HepG2 (cell line): Measurements from ENCODE around the gene KATNA1. TPM values are rescaled to one million over a fixed set of nuclear protein-coding genes. Genes with fewer than 3 reads are reported as not detected.
A peak's percentile ranks its signal among the peaks of the same experiment; 100 is the strongest.

Experiments
- ARNTL ChIP-seq: sonication (generic); formaldehyde crosslinking; IDR thresholded peaks from 2 replicates; pipeline ENCODE4 v1.4.0; 2020; ENCODE audit warnings: mild to moderate bottlenecking, missing genetic modification reagents
- BATF2 ChIP-seq: sonication (generic); formaldehyde crosslinking; IDR thresholded peaks from 2 replicates; pipeline ENCODE4 v1.8.0; 2022; ENCODE audit warnings: mild to moderate bottlenecking, missing genetic modification reagents, moderate library complexity
- CHCHD3 ChIP-seq: sonication (generic); formaldehyde crosslinking; IDR thresholded peaks from 2 replicates; pipeline ENCODE4 v1.8.0; 2022; ENCODE audit warnings: mild to moderate bottlenecking, missing genetic modification reagents, moderate library complexity
- FLYWCH1 ChIP-seq: sonication (generic); formaldehyde crosslinking; IDR thresholded peaks from 2 replicates; pipeline ENCODE4 v1.8.1; 2023; ENCODE audit warnings: mild to moderate bottlenecking, missing genetic modification reagents
- HMGXB4 ChIP-seq, 2 experiments: sonication (generic) in 1 of 2; formaldehyde crosslinking in 1 of 2; IDR thresholded peaks; 2 replicates each; pipeline versions ENCODE4 v1.4.0 to v1.6.1; 2018 to 2020; ENCODE audit warnings: missing genetic modification reagents in 2 of 2, borderline replicate concordance in 1 of 2, low read depth in 1 of 2, mild to moderate bottlenecking in 1 of 2, missing biosample characterization in 1 of 2
- MAX ChIP-seq: IDR thresholded peaks from 2 replicates; pipeline ENCODE4 v1.6.1; 2012; ENCODE audit warnings: inconsistent platforms
- MTERF4 ChIP-seq: sonication (generic); formaldehyde crosslinking; IDR thresholded peaks from 2 replicates; pipeline ENCODE4 v1.8.0; 2023; ENCODE audit warnings: mild to moderate bottlenecking, missing genetic modification reagents
- NFAT5 ChIP-seq: sonication (generic); formaldehyde crosslinking; IDR thresholded peaks from 2 replicates; pipeline ENCODE4 v1.4.0; 2020; ENCODE audit warnings: missing genetic modification reagents
- RFX1 ChIP-seq: fragments of 450-650 bp; IDR thresholded peaks from 2 replicates; pipeline ENCODE4 v1.6.1; 2017
- SIN3B ChIP-seq: fragments of 150-350 bp; IDR thresholded peaks from 2 replicates; pipeline ENCODE4 v1.6.1; 2014; ENCODE audit warnings: low read length
- ZNF12 ChIP-seq: sonication (generic); formaldehyde crosslinking; IDR thresholded peaks from 2 replicates; pipeline ENCODE4 v1.5.0; 2020; ENCODE audit warnings: missing genetic modification reagents
- ZNF138 ChIP-seq: sonication (generic); formaldehyde crosslinking; IDR thresholded peaks from 2 replicates; pipeline ENCODE4 v1.5.0; 2020; ENCODE audit warnings: mild to moderate bottlenecking, low read depth, missing genetic modification reagents
- ZNF232 ChIP-seq: sonication (generic); formaldehyde crosslinking; IDR thresholded peaks from 2 replicates; pipeline ENCODE4 v1.4.0; 2020; ENCODE audit warnings: missing genetic modification reagents, borderline replicate concordance
- ZNF263 ChIP-seq: sonication (generic); formaldehyde crosslinking; IDR thresholded peaks from 2 replicates; pipeline ENCODE4 v1.4.0; 2020; ENCODE audit warnings: missing genetic modification reagents
- ZNF280B ChIP-seq: sonication (generic); formaldehyde crosslinking; IDR thresholded peaks from 2 replicates; pipeline ENCODE4 v1.5.0; 2020; ENCODE audit warnings: missing genetic modification reagents, mild to moderate bottlenecking, borderline replicate concordance
- ZNF652 ChIP-seq: IDR thresholded peaks from 2 replicates; pipeline ENCODE4 v1.6.1; 2016; ENCODE audit warnings: low read depth, borderline replicate concordance
- ZNF713 ChIP-seq: sonication (generic); formaldehyde crosslinking; IDR thresholded peaks from 2 replicates; pipeline ENCODE4 v1.4.0; 2020; ENCODE audit warnings: mild to moderate bottlenecking, missing genetic modification reagents
- polyA plus RNA-seq, 8 experiments: library from polyadenylated mRNA; depleted of rRNA in 3 of 8; stranded (reverse) in 7 of 8; unstranded in 1 of 8; fragments of >200 nt; fragmentation: Illumina TruSeq in 4 of 8; extraction: Trizol in 4 of 8; gene quantifications; 2 replicates each; pipeline versions ENCODE4 v1.2.1 to v1.2.3, GENCODE V29; 2011 to 2016; ENCODE audit warnings: low read depth in 4 of 8, missing spikeins in 1 of 8, mixed read lengths in 1 of 8; ENCODE audit not compliant: insufficient read depth in 1 of 8
- total RNA-seq, 5 experiments: library from RNA; depleted of rRNA; stranded (reverse); fragments of >200 nt; fragmentation: Illumina TruSeq; extraction: Trizol; gene quantifications; 2 replicates each; pipeline ENCODE4 v1.2.3, GENCODE V29; 2016; ENCODE audit warnings: low read depth in 1 of 5

The KATNA1 gene
- total and polyA plus RNA-seq, 2 of the 13 experiments (the other 11 are each of a cell fraction or from before 2014, with no cell fraction given) = 14.8 to 25.3 TPM

- TF ChIP-seq NFAT5 (CRISPR knock-in tag) = no peak
- no peak for TF ChIP-seq FLYWCH1 (CRISPR knock-in tag)
- peak; percentile 31; the same call in 1 of the 2 replicates for TF ChIP-seq SIN3B
- no peak for TF ChIP-seq RFX1
- TF ChIP-seq ZNF263 = 0 out of 2 replicates have a peak, but pooled peaks have one; percentile 1
- TF ChIP-seq ARNTL (CRISPR knock-in tag) = peak; percentile 34; the same call in 1 of the 2 replicates
- peak; percentile 34; the same call in 1 of the 2 replicates for TF ChIP-seq ZNF232 (CRISPR knock-in tag)
- TF ChIP-seq ZNF713 = peak; percentile 35; the same call in 1 of the 2 replicates
- TF ChIP-seq BATF2 (CRISPR knock-in tag) = no peak
- peak; percentile 25 for TF ChIP-seq MAX
- peak; percentile 80; the same call in 1 of the 2 replicates for TF ChIP-seq ZNF280B (CRISPR knock-in tag)
- peak; percentile 26; the same call in 1 of the 2 replicates for TF ChIP-seq ZNF12 (CRISPR knock-in tag)
- TF ChIP-seq ZNF652 (CRISPR knock-in tag) = 0 out of 2 replicates have a peak, but pooled peaks have one; percentile 5
- TF ChIP-seq MTERF4 (CRISPR knock-in tag) = 0 out of 2 replicates have a peak, but pooled peaks have one; percentile 12
- TF ChIP-seq CHCHD3 = 0 out of 2 replicates have a peak, but pooled peaks have one; percentile 38
- 0 out of 2 replicates have a peak, but pooled peaks have one; percentile 48 for TF ChIP-seq ZNF138 (CRISPR knock-in tag)
- TF ChIP-seq HMGXB4 (CRISPR knock-in tag; IDR thresholded peaks at IDR 0.05; ENCODE audit: borderline replicate concordance in 1 of 2, low read depth in 1 of 2) = peak in 1 of 2 experiments; percentile 91
Measured at GRCh38 chr6:149566410-149567193, 81.9 kb downstream of the KATNA1 start (continued).
